ENCODE data around the gene SMAD2. TPM values are rescaled to one million over a fixed set of nuclear protein-coding genes. Genes with fewer than 3 reads are reported as not detected.

The SMAD2 gene
- total RNA-seq, 1 donor from 2014 or later, result 144 TPM

DNA sequence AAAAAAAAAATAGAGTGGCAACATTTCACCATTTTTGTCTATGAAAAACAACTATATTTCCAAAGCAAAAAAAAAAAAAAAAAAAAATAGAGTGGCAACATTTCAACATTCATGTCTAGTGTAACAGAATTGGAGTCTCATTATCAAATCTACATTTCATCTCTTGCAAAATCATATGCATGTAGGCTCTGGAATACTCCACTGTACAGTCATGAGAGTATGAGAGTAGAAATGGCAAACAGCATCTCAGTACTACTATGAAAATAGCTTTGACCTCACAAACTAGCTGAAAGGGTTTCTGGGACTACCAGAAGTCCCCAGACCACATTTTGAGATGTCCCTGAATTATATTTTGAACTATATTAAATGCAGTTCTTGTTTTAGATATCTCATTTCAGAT is 82.8 kb downstream of the SMAD2 start:
- no peak overlapping the region for H2AFZ ChIP-seq (ENCODE audit: low read depth, low read length)
- no peaks in the 10 kb centered on the region for H3K79me2 ChIP-seq (ENCODE audit: insufficient read depth, low read length)
- no peak overlapping the region for H3K4me2 ChIP-seq (ENCODE audit: low read length)
- H3K27me3 ChIP-seq (ENCODE audit: insufficient read depth, low read length), result no peaks in the 10 kb centered on the region
- FAIRE-seq (no peak), DNase-seq (ENCODE audit: low read depth) (no peak)
- peaks cover 19% of the 10 kb centered on the region for H3K36me3 ChIP-seq (ENCODE audit: insufficient read depth, low read length)
- Mint-ChIP-seq H3K27me3 (ENCODE audit: low read depth, unreplicated experiment) (no peaks in the 10 kb centered on the region), H3K27ac (ENCODE audit: unreplicated experiment) (no peak overlapping the region), H3K9me3 (ENCODE audit: unreplicated experiment) (no peaks in the 10 kb centered on the region), H3K4me1 (ENCODE audit: low read depth, unreplicated experiment) (no peaks in the 10 kb centered on the region), H3K36me3 (ENCODE audit: low read depth, unreplicated experiment) (peaks cover 12% of the 10 kb centered on the region), H3K4me3 (ENCODE audit: unreplicated experiment) (no peak overlapping the region)
- H4K20me1 ChIP-seq (ENCODE audit: insufficient read depth, low read length), result peaks cover 7% of the 10 kb centered on the region
- H3K9ac ChIP-seq (ENCODE audit: low read length), result no peak overlapping the region
- TF ChIP-seq EZH2 (IDR thresholded peaks at IDR 0.05; ENCODE audit: insufficient read depth, low read length) (no peak), CTCF (IDR thresholded peaks at IDR 0.05; ENCODE audit: insufficient read depth, low read depth, low read length) (no peak)
- H3K27ac ChIP-seq (ENCODE audit: low read depth, low read length), result no peak overlapping the region
- no peaks in the 10 kb centered on the region for H3K4me1 ChIP-seq (ENCODE audit: insufficient read depth, low read length)
- no peak overlapping the region for H3K4me3 ChIP-seq (ENCODE audit: insufficient read depth, low read depth, low read length)
- no peaks in the 10 kb centered on the region for H3K9me3 ChIP-seq (ENCODE audit: insufficient read depth, low read depth, low read length)

- H3K27me3 ChIP-seq (ENCODE audit: insufficient read depth, low read length), result no peaks in the 10 kb centered on the region
- H3K4me2 ChIP-seq (ENCODE audit: low read length), result no peak overlapping the region
- H3K79me2 ChIP-seq (ENCODE audit: insufficient read depth, low read length), result no peaks in the 10 kb centered on the region
- H4K20me1 ChIP-seq (ENCODE audit: insufficient read depth, low read length), result peaks cover 8% of the 10 kb centered on the region
- H2AFZ ChIP-seq (ENCODE audit: low read depth, low read length), result no peak overlapping the region
- Mint-ChIP-seq H3K4me3 (ENCODE audit: unreplicated experiment) (no peak overlapping the region), H3K27me3 (ENCODE audit: low read depth, unreplicated experiment) (no peaks in the 10 kb centered on the region), H3K27ac (ENCODE audit: unreplicated experiment) (no peak overlapping the region), H3K9me3 (ENCODE audit: unreplicated experiment) (no peaks in the 10 kb centered on the region), H3K4me1 (ENCODE audit: low read depth, unreplicated experiment) (no peaks in the 10 kb centered on the region), H3K36me3 (ENCODE audit: low read depth, unreplicated experiment) (peaks cover 14% of the 10 kb centered on the region)
- peaks cover 24% of the 10 kb centered on the region for H3K36me3 ChIP-seq (ENCODE audit: insufficient read depth, low read length)
- H3K9me3 ChIP-seq (ENCODE audit: insufficient read depth, low read depth, low read length), result no peaks in the 10 kb centered on the region
- no peak for FAIRE-seq
- no peak for TF ChIP-seq CTCF (IDR thresholded peaks at IDR 0.05; ENCODE audit: insufficient read depth, low read depth, low read length)
- TF ChIP-seq EZH2 (IDR thresholded peaks at IDR 0.05; ENCODE audit: insufficient read depth, low read length), result no peak
- no peak overlapping the region for H3K4me3 ChIP-seq (ENCODE audit: insufficient read depth, low read depth, low read length)
- H3K4me1 ChIP-seq (ENCODE audit: insufficient read depth, low read length), result no peaks in the 10 kb centered on the region
- no peak overlapping the region for H3K27ac ChIP-seq (ENCODE audit: low read depth, low read length)
- peak; percentile 28 for DNase-seq (ENCODE audit: low read depth)
- no peak overlapping the region for H3K9ac ChIP-seq (ENCODE audit: low read length)
Observed at GRCh38 chr18:47846431-47846830, 84.0 kb downstream of the SMAD2 start.

DNA sequence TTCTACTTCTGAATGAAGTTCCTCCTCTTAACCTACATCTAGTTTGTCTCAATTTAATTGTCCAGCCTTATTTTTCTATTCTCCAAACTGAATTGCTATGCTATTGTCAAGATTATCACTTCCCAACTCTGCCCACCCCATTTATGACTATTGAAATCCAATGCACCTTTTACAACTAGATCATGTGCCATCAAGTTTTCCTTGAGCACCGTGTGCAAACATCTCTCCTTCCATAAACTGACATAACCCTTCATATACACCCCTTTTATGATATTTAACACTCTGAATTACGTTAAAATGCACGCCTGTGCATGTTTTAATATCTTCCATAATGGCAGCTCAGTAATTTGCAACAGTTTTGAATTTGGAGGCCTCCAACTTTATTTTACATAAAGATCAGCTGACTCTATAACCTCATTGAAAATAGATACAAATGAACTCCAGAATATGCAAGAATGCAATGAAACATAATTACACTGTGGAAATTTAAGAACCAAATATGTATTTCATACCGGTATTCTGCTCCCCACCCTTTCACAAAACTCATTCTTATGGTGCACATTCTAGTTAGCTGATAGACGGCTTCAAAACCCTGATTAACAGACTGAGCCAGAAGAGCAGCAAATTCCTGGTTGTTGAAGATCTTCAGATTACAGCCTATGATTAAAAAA is 85.5 kb downstream of the SMAD2 start:
- DNase-seq (ENCODE audit: low read depth), result no peak
- Histone ChIP-seq H3K4me1 (ENCODE audit: insufficient read depth, low read length) (no peaks in the 10 kb centered on the region), H3K79me2 (ENCODE audit: insufficient read depth, low read length) (no peaks in the 10 kb centered on the region), H3K27me3 (ENCODE audit: insufficient read depth, low read length) (no peaks in the 10 kb centered on the region), H3K36me3 (ENCODE audit: insufficient read depth, low read length) (peaks cover 30% of the 10 kb centered on the region), H3K4me2 (ENCODE audit: low read length) (no peak overlapping the region), H4K20me1 (ENCODE audit: insufficient read depth, low read length) (peaks cover 8% of the 10 kb centered on the region), H3K9ac (ENCODE audit: low read length) (no peak overlapping the region), H3K27ac (ENCODE audit: low read depth, low read length) (no peak overlapping the region), H3K4me3 (ENCODE audit: insufficient read depth, low read depth, low read length) (no peak overlapping the region), H2AFZ (ENCODE audit: low read depth, low read length) (no peak overlapping the region), H3K9me3 (ENCODE audit: insufficient read depth, low read depth, low read length) (no peaks in the 10 kb centered on the region)
- no peaks in the 10 kb centered on the region for H3K4me1 Mint-ChIP-seq (ENCODE audit: low read depth, unreplicated experiment)
- TF ChIP-seq EZH2 (IDR thresholded peaks at IDR 0.05; ENCODE audit: insufficient read depth, low read length) (no peak), CTCF (IDR thresholded peaks at IDR 0.05; ENCODE audit: insufficient read depth, low read depth, low read length) (no peak)
- FAIRE-seq, result no peak
- H3K27me3 Mint-ChIP-seq (ENCODE audit: low read depth, unreplicated experiment), result no peaks in the 10 kb centered on the region
- peaks cover 14% of the 10 kb centered on the region for H3K36me3 Mint-ChIP-seq (ENCODE audit: low read depth, unreplicated experiment)
- H3K4me3 Mint-ChIP-seq (ENCODE audit: unreplicated experiment), result no peak overlapping the region
- no peak overlapping the region for H3K27ac Mint-ChIP-seq (ENCODE audit: unreplicated experiment)
- H3K9me3 Mint-ChIP-seq (ENCODE audit: unreplicated experiment), result no peaks in the 10 kb centered on the region

Measured in astrocyte (in vitro differentiated cells and primary cell).